ENCODE measurements around the gene CCDC107.

The CCDC107 gene

DNA sequence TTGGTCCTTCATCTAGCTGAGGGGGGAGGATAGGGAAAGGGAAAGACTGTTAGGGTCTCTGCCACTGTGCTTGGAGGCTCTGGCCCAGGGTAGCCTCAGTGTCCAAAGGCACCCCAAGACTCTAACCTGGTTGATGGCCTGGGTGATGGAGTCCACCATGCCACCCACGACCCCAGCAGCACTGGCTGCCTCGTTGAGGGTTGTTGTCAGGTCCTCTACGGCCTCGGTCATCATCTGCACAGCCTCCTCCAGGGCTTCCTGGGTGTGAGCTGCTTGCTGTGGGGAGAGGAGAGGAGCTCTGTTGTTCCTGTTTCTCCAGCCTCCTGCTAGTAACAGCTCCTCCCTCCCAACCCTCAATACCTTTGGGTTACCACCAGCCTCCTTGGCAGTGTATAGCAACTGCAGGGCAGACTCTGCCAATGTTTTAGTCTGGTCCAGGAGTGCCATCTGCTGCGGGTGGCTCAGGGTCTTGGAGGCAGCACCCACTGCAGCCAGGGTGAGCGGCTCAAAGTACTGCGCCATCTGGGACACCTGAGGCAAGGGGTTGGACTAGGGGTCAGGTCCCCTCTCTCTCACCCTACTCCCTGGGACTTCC is 47.8 kb downstream of the CCDC107 start:
- DNase-seq = no peak

DNA sequence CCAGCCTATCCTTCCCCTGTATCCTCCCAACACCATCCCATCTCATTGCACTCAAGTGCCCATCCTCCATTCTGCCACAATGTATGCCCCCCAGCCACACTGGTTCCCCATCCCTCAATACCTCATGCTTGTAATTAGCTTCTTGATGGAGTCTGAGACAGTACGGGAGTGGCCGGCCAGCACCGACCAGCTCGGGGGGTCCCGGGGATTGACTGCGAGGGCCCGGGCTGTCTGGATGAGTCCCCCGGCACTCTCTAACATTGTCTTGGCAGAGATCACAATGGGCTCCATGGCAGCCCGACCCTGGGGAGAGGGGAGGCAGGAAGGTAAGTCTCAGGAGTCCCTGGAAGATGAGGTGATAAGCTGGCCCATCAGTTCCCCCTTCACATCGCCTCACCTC is 48.9 kb downstream of the CCDC107 start:
- DNase-seq = no peak

DNA sequence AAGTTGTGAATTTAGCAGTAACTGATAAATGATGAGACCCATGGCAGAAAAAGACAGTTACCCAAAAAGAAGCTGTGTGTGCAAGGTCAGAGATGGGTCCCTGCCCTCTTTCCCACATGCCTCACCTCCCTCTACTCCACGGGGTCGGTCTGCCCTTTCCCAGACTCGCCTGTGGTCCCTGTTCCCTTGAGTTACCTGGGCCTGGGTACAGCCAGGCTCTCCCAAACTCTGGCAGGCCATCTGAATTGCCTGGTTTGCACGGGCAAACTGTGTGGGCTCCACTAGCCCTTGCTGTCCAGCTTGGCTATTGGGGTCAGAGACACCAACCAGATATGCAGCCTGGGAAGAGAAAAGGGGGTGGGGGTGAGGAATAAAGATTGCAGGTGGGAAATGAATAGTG is 50.1 kb downstream of the CCDC107 start:
- no peak for DNase-seq

DNA sequence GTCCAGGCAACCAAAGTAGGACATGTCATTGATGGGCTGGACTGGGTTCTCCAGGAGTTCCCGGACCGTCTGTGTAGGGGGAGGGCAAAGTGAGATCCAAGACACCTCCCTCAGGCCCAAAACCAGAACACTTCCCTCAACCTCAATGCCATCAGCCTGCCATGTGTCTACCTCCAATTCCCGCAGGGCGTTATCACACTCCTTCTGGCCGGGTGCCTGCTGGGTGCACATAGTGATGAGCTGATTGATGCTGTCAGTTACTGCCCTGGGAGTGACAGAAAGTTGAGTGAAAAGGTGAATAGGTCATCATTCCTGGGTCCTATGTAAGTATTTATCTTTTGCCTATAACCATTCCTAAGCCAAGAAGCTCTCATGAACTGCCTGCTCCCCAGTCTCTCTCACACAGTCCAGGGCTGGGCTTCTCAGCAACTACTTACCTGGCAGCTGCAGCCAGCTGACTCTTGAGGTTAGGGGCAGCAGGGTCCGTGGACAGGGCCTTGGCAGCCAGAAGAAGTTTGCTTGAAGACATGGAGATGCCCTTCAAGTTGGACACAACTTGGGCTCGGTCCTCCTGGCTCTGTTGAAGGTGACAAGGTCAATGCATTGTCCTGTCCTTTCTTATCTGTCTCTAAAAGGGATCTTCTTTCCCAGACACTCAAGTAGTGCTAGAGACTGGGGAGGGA is 52.9 kb downstream of the CCDC107 start:
- no peak for DNase-seq
